GM08714 (cell line): ENCODE measurements around the gene GAL.
"Not testable (repeated sequence)": the region's sequence is repeated elsewhere in the genome, so short reads cannot be mapped to it uniquely, and the experiment has no call there.

ENCODE experiments used
- H3K4me3 ChIP-seq: fragments of 200-500 bp; sonication (Bioruptor generic); 2 replicates; pipeline ENCODE4 v1.5.1; 2014; ENCODE audit warnings: mild to moderate bottlenecking, low read length, inconsistent platforms
- ZNF274 ChIP-seq: IDR thresholded peaks from 2 replicates; pipeline ENCODE4 v1.6.1; 2012; ENCODE audit warnings: mild to moderate bottlenecking, low read depth, low read length

Gene GAL, protein sequence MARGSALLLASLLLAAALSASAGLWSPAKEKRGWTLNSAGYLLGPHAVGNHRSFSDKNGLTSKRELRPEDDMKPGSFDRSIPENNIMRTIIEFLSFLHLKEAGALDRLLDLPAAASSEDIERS

GRCh38 chr11:68684385-68685356 is at the start of gene GAL:
Gene GAL (plus strand): TSS chr11:68684544. CDS start chr11:68684924, 380 bp downstream.
- TF ChIP-seq ZNF274, result no peak

DNA sequence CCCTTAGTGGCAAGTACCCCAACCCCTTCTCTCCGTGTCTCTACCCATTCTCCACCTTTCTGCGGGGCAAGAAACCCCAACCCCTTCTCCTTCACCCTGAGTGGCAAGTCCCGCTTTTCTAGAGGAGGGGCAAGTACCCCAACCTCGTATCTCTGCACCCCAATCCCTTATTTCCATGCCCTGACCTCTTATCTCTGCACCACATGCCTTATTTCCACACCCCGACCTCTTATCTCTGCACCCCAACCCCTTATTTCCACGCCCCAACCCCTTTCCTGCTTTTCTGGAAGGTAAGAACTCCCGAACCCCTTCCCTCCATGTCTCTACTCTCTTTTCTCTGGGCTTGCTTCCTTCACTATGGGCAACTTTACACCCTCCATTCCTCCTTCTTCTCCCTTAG is 49.7 kb upstream of the GAL start:
- not testable (repeated sequence) for H3K4me3 ChIP-seq

More at GRCh38 chr11:68684385-68685356, at the start of gene GAL:
- H3K4me3 ChIP-seq, result no peak within 1 kb of the TSS

- H3K4me3 ChIP-seq, result not testable (repeated sequence)
These were observed 49.2 kb upstream of the GAL start for GRCh38 chr11:68635172-68635571.

- H3K4me3 ChIP-seq, result not testable (repeated sequence)
These were observed 48.5 kb upstream of the GAL start for GRCh38 chr11:68635883-68636282.

DNA sequence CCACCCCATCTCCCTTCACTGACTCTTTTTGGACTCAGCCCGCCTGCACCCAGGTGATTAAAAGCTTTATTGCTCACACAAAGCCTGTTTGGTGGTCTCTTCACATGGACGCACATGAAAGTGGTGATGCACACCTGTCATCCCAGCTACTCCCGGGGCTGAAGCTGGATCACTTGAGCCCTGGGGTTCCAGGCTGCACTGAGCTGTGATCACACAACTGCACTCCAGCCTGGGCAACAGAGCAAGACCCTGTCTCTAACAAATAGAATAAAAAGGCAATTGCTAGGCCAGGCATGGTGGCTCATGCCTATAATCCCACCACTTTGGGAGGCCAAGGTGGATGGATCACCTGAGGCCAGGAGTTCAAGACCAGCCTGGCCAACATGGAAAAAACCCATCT is 45.0 kb upstream of the GAL start:
- not testable (repeated sequence) for H3K4me3 ChIP-seq

GRCh38 chr11:68641880-68642279 is 42.5 kb upstream of the GAL start:
- TF ChIP-seq ZNF274, result no peak
- H3K4me3 ChIP-seq, result no peak overlapping the region

DNA sequence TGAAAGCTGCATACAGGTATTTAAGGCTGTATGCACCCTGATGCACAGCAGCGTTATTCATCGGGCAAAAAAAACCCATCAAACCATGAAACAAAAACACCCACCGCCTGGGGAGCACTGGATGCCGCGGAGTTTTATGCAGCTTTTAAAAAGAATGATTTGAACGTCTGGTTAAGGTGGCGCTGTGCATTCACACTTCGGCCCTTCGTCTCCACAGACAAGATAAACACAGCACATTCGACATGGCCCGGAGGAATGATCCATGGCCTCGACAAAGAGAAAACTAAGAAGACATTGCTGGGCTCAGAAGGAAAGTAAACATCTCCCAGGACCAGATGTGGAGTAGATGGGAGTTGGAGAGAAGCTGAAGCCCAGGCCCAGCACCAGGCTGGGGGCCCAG is 40.8 kb upstream of the GAL start:
- TF ChIP-seq ZNF274, result no peak
- no peak overlapping the region for H3K4me3 ChIP-seq

DNA sequence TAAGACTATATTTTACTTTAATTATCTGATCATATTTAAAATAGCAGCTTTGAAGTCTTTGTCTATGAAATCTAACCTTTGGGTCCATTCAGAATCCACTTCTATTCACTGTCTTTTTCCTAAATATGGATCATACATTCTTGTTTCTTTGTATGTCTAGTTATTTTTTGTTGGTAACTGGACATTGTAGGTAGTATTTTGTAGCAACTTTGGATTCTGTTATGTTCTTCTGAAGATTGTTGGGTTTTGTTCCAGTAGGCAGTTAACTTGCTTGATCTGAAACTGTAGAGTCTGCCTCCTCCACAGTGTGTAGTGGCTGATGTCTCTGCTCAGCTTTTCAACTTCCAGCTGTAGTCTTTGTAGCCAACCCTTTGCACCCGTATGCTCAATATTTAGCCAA is 37.5 kb upstream of the GAL start:
- no peak for TF ChIP-seq ZNF274
- H3K4me3 ChIP-seq, result no peak overlapping the region

GRCh38 chr11:68649851-68650555 is 34.3 kb upstream of the GAL start:
- TF ChIP-seq ZNF274, result no peak
- H3K4me3 ChIP-seq, result no peak overlapping the region

- no peak overlapping the region for H3K4me3 ChIP-seq
- TF ChIP-seq ZNF274, result no peak
These were observed 33.5 kb upstream of the GAL start for GRCh38 chr11:68650801-68651200.

DNA sequence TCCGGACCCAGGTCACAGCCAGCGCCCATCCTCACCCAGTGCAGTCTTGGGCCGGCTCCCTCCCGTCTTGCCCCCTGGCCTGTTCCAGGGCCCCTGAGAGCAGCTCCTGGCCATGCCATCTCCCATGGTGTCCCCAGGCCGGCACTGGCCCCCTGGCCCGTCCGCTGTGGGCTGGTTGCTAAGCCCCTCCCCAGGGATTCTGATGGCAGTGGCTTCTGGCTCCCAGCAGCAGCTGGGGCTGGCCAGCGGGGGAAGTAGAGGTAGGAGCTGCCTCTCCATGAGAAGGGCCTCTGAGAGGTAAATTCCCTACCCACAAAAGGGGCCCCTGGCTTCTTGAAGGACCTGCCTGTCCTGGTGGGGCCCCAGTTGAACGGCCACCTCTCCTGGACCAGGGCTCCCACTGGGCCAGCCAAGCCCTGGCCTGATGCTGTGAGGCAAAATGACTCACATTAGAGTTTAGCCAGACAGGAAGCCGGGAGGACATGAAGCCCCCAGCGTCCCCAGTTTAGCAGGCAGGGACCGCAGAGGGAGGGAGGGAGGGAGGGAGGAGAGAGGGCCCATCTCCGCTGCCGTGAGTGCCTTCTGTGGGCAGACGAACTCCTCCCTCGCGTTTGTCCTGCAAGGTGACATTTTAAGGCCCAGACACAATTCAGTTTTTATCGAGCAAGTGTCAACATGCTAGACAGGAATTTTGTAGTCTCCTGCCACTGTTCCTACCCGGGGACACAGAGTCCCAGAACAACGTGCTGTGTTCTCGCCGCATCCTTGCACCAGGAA is 32.9 kb upstream of the GAL start:
- TF ChIP-seq ZNF274, result no peak
- no peak overlapping the region for H3K4me3 ChIP-seq

- H3K4me3 ChIP-seq, result no peak overlapping the region
- no peak for TF ChIP-seq ZNF274
These were observed 32.2 kb upstream of the GAL start for GRCh38 chr11:68651985-68652682.

DNA sequence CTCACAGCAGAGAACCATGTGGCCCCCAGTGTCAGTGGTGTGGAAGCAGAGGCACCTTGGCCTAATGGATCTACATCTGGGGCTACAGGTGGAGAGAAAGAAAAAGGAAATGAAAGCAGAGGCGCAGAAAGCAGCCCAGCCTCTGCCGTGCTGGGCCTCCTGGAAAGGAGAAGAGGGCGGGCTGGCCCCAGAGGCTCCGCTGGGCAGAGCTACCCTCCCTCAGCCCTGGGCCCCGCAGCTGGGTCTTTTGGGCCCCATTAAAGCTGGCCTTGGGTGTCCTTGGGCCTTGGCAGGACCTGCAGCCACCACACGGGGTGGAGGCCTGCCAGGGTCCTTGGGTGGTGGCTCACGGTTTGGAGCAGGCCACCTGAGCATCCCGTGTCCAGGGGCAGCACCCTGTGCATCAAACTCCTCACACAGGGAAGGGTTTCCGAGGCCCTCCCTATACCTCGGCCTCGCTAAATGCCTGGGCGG is 31.6 kb upstream of the GAL start:
- no peak for TF ChIP-seq ZNF274
- H3K4me3 ChIP-seq, result no peak overlapping the region
